ENCODE data around the gene S100A6.
"Not testable (repeated sequence)": the region's sequence is repeated elsewhere in the genome, so short reads cannot be mapped to it uniquely, and the experiment has no call there.

S100A6 gene

DNA sequence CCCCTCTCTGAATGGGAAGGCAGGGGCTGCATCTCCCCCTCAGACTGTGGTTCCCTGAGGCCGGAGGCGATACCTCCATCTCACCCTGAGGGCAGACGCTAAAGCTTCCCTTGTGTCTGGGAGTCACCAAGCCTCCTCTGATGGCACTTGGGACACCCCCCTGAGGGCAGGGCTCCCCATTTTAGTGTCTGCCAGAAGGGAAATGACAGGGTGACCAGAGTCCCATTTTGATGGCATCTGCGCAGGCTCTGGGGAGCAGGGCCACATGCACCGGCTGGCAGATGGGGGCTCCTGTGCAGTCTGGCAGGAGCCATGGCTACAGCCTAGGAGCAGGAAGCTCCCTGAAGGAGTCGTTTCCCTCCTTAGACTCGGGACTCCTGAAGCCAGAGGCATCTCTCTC lies 28.2 kb upstream of the S100A6 start:
- DNase-seq (ENCODE audit: low spot score) = no peak

DNA sequence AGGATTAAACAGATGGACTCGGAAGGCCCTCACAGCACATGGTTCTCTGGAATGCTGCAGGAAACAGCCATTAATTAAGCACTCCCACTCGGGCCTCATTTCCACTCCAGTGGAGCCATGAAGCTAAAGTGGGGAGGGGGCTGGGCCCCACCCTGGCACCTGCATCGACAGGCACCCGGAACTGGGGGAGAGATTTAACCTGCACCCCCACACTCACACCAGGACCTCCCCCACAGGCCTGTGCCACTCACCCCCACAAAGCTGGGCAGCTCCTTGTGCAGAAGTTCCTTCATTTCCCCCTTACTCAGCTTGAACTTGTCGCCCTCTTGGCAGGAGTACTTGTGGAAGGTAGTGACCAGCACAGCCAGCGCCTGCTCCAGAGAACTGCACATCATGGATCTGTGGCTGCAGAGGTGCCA lies 27.7 kb upstream of the S100A6 start:
- no peak for DNase-seq (ENCODE audit: low spot score)

DNA sequence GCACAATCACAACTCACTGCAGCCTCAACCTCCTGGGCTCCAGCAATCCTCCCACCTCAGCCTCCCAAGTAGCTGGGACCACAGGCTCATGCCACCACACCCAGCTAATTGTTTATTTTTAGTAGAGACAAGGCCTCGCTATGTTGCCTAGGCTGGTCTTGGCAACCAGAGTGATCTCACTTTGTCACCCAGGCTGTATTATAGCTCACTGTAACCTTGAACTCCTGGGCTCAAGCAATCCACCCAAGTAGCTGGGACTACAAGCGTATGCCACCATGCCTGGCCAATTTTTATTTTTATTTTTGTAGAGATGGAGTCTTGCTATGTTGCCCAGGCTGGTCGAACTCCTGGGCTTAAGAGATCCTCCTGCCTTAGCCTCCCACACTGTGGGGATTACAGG lies 26.2 kb upstream of the S100A6 start:
- not testable (repeated sequence) for DNase-seq (ENCODE audit: low spot score)

DNA sequence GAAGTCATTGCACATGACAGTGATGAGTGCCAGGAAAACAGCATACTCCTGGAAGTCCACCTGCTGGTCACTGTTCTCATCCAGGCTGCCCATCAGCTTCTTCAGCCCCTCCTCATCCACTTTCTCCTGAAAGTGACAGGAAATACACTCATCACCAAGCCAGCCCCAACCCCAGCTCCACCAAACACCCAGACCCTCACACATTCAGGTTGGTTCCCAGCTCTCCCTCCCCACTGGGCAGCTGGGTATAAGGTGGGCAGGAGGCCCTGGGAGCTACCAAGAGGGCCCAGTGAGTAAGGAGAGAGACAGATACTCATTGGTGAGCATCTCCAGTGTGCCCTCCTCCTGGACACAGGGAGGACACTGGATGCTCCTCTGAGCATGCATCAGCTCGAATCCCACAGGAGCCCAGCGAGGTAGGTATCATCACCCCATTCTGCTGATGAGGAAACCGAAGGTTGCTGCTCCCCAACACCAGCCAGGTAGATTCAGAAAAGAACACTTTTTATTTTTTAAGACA lies 25.7 kb upstream of the S100A6 start:
- DNase-seq (ENCODE audit: low spot score) = no peak

DNA sequence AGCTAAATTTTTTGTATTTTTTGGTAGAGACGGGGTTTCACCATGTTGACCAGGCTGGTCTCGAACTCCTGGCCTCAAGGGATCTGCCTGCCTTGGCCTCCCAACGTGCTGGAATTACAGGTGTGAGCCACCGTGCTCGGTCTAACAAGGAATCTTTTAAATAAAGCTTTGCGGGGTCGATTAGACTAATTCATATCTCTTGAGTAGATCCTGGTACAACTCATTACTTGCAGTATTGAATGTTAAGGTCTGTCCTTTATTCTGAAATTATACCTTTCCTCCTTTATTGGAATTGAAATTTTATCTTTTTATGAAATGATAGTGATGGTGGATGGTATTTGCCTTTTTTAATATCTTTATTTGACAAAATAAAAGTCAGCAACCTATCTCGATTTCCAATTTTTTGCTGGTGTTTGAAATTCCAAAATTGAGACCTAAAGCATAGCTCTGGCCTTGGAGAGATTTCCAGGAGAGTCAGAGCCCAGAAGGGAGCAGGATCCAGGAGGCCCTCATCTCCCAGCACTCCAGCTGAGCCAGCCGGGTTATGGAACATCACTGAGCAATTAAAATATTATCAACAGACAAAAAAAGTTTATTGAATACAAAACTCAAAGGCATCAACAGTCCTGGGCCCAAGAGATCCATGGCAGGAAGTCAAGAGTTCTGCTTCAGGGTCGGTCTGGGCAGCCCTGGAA lies 25.1 kb upstream of the S100A6 start:
- DNase-seq (ENCODE audit: low spot score) = no peak

DNA sequence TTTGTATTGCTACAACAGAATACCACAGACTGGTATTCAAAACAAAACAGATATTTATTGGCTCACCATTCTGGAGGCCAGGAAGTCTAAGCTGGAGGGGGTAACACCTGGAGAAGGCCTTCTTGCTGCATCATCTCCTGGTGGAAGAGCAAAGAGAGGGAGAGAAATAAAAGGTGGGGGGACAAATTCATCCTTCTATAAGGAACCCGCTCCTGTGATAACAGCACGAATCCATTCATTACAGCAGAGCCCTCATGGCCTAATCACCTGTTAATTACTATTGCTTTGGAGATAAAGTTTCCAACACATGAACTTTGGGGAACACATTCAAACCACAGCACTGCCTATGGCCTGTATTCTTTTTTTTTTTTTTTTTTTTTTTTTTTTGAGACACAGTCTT lies 24.4 kb upstream of the S100A6 start:
- DNase-seq (ENCODE audit: low spot score) = no peak

DNA sequence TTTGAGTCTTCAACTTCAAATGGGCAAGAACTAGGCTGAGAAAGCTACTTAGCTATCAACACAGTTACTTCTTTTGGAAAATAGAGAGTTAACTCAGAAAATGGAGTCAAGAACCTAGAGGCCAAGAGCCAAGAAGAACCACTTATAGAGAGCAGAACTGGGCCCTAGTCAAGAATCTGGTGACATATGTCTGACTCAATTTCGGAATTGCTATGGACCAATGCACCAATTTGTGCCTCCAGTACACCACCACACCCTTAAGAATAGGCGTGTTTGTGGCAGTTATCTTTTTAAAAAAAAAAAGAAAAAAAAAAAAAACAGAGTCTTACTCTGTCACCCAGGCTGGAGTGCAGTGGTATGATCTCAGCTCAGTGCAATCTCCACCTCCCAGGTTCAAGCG lies 22.1 kb upstream of the S100A6 start:
- DNase-seq (ENCODE audit: low spot score) = no peak

DNA sequence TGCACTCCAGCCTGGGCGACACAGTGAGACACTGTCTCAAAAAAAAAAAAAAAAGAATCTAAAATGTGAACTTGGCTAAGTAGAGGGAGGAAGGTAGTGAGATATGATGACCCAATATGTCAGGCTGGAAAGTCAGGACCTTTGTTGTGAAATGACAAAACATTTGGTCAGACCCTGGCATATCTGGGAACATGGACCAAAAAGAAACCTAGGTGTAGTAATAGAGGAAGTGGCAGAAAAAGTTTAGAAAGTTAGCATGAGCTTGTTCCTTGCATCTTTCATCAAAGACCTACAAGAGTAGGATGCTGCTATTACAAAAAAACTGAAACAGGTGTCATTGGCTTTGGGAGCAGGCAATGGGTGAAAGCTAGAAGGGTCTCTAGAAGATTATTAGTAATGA lies 20.6 kb upstream of the S100A6 start:
- no peak for DNase-seq (ENCODE audit: low spot score)

DNA sequence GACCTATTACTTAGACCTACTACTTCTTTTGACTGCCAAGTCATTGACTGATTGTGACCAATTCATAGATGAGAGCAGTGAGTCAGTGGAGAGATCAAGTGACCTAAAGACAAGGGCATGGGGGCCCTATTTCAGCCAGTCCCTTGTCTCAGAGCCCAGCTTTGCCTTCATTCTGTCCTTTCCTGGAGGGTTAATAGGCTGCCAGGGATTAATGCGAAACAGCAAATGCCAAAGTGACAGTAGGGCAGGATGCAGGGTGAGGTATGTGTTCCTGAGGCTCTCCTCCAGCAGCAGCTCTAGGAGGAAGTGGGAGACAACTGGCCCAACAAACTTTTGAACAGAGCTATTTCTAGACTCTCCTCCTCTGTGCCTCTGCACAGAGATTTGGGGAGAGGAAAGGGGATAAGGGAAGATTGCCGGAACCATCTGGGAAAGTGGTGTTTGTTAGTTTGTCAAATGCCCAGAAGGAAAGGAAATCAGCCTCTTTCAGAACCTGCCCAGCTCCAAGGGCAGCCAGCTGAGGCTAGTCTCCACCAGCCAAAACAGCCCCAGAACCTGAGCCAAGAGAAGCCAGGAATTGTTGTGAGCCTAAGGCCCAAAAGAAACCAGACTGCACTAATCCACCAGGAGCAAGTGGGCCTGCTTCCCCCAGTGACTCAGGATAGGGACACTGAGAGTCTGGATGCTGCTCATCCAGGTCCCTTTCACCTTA lies 18.2 kb upstream of the S100A6 start:
- DNase-seq (ENCODE audit: low spot score) = no peak

DNA sequence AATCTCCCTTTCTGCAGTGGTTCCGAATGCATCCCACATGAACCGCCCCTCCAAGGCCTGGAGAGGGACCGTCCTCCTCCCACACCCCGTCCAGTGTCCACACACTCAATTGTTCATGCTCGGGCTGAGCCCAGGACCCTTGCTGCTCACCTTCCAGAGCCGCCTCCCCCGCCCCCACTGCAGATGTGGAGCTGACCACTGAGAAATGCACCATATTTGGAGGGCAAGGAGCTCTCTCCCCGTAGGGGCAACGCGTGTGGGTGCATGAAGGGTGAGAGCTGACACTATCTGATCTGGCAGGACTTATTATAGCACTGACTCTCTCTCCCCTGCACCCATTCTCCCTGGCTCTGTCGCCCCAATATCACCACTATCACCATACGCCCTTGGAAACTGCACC lies 17.3 kb upstream of the S100A6 start:
- DNase-seq (ENCODE audit: low spot score) = no peak

DNA sequence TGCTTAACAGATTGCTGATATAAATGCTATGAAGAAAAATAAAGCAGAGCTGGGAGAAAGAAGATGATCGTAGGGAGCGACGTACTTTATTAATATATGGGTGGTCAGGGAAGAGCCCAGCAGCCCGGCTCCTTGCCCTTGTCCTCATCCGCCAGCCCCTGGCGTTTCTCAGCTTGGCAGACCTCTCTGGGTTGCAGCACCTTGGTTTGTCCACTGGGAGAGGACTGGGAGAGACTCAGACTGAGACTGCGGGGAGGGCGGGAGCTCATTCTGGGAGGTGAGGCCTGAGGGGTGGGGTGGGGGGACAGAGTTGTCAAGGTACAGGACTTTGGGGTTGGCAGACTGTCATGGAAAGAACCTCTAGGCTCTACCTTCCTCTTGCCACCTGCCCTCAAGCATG lies 16.5 kb upstream of the S100A6 start:
- no peak for DNase-seq (ENCODE audit: low spot score)

DNA sequence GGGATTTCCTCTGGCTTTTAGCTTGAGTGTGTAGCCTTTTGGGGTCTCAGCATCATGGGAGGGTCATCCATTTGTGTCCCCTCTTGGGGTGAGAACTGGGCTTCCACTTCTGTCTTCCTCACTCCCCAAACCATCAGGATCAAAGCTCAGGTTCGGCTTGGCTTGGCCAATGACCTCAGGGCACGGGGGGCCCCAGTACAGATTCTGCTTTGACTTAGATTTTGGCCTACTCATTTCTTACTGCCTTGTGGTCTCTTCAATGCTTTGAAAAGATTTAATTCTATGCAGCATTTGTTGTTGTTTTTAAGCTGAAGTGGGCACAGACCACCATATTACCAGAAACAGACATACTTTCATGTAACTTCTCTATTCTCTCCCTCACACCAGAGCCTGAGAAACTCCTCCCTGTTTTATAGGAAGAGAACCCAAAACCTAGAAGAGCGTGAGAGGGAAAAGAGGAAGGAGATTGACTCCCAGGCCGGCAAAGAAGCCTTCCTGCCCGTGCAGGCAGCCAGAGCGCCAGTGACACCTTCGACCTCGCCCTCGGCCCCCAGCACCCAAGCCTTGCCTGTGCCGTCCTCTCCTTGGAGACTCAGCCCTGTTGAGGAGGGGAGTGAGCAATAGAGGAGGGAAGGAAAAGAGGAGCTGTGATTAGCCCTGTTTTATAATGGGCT lies 15.2 kb upstream of the S100A6 start:
- DNase-seq (ENCODE audit: low spot score) = no peak

DNA sequence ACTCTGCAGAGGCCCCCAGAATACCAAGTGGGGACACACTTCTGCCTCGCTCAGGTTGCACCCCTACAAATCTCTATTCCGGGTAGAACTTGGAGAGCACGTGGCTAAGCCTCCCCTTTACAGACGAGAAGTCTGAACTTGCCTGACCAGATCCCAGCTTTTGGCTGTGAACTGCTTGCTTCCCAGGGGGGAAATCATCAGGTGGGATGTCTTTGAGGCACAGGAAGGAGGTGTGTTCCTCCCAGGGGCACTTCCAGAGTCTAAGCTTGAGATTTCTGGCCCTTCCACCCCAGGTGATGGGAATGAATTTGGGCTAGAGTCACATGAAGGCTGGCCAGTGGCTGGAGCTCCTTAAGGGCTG lies 14.6 kb upstream of the S100A6 start:
- no peak for DNase-seq (ENCODE audit: low spot score)

DNA sequence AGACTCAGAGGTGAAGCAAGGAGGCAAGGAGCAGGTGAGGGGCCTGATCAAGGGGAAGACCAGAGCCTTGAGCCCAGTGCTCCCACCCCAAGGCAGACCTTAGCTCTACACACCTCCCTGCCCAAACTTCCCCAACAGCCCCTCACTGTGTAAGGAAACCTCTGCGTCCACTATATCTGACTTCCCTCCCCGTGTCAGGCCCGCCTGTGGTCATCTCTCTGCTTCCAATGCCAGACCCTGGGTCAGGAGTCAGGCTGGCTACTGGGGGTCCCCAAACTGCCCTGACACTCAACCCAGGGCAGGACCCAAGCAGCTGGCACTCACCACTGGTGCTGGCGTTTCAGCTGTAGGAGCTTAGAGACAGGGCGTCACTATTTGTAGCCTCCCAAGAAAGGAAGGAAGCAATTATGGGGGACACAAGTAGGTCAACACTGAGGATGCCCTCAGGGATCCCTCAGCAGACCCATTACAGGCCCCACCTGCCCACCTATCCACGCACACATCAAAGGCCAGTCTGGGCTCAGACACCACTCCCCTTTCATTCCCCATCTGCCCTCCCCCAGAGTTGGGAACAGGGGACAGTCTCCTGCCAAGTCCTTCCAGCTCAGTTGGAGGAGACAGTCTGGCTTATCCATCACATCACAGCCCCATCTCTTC lies 14.1 kb upstream of the S100A6 start:
- DNase-seq (ENCODE audit: low spot score) = no peak

DNA sequence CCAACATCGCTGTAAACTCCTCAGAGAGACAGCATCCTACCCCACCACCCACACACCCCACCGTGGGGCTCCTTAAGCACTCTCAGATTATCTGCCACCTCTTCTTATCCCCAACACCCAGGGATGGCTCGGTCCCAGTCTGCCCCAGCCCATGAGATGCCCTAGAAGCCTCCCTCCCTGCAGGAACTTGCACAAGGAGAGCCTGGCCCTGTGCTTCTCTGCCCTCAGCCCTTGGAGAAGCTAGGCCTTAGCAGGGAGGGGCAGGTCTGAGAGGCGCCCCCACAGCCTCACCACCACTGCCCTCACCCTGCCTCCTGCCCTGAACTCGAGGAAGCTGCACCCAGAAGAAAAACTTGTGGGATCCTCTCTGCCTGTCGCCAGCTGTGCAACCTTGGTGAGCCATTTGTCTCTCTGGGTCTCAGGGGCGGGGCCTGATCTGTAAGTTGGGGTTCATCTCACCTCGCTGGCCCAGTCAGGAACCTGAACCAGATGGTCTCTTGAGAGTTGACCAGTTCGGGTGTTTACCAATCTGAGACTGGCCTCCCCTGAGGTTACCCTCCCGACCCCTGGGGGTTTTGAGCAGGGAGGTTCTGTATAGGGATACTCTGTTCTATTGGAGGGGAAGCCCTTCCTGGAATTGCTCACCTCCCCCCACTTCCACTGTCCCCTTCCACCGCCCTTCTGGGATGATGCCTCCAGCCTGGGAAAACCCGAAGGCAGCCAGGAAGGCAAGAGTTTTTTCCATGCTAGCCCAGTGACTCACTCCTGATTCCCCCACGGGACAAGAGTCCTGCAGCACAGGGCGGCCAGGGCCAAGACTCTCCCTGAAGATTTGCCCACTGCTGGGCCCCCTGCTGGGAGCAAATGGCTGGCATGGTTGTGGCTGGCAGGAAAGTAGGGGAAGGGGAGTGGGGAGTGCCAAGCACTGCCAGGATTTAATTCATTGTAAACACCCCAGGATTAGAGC lies 13.2 kb upstream of the S100A6 start, which contains the start of gene S100A3:
TSS of gene S100A3 (minus strand) at position 537 of the 967 bp plus-strand sequence. CDS start 773 bp downstream, outside the sequence.
- DNase-seq (ENCODE audit: low spot score) = no peak

DNA sequence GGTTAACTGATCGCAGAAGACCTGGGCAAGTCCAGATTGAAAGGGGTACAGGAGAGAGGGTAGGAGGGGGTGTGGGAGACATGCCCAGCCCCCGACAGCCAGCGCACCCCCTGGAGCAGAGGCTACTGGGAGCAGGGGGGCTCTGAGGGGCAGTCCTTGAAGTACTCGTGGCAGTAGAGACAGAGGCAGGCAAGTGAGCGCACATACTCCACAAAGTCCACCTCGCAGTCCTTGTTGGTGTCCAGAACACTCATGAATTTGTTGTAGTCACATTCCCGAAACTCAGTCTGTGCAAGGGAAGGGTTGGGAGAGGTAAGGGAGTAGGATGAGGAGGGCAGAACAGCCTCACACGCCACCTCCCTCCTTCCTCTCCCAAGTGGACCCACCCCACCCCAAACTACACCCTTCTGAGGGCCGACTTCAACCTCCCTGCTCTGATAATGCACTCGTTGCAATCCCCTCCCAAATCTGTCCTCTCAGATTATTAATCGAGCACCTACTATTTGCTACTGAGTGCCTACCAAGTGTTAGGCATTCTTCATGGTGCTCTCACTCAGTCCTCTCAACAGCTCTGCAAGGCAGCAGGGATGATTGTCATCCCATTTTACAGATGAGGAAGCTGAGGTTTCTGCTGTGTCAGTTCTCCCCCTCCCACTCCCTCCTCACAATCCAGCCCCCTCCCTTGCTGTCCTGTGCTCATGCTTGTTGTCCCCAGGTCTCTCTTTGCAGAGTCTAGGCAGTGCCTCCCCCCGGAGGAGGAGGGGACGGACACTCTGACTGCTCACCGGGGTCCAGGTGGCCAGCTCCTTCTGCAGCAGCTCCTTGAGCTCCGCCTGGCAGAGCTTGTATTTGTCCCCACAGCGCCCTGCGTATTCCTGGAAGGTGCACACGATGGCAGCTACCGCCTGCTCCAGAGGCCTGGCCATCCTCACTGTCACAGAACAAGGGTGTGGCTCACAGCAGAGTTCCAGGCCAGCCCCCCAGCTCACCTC lies 12.1 kb upstream of the S100A6 start:
- DNase-seq (ENCODE audit: low spot score) = no peak

DNA sequence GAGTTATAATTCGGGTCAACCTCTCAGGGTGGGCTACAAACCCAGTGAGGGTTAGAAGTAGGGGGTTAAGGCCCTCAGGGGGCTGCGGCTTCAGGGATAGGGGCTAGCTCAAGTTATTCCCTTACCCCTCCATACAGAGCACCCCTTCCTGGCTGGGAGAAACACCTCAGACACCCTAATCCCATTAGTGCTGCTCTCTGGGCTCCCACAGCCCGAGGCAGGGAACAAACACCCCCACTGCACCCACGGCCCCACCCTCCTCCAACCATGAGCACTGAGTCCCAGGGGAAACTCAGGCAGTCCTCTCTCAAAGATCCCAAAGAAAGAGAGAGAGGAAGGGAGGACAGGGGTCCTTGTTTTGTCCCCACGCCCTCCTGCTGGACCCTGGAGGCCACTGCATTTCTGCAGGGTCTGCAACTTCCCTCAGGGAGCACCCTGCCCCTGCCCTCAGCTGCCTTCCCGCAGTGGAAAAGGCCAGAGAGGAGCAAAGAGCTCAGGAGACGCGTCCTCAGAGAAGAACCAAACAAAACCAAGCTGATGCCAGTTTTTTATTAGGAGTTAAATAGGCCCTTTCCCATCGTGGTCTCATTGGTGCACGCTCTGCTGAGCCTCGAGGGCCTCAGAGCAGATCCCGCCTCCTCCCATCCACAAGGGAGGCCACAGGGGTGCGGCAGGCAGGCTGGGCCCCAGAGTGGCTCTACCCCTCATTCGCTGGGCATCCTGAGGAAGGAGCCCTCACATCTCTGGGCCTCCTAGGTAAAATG lies 11.2 kb upstream of the S100A6 start:
- DNase-seq (ENCODE audit: low spot score) = no peak

DNA sequence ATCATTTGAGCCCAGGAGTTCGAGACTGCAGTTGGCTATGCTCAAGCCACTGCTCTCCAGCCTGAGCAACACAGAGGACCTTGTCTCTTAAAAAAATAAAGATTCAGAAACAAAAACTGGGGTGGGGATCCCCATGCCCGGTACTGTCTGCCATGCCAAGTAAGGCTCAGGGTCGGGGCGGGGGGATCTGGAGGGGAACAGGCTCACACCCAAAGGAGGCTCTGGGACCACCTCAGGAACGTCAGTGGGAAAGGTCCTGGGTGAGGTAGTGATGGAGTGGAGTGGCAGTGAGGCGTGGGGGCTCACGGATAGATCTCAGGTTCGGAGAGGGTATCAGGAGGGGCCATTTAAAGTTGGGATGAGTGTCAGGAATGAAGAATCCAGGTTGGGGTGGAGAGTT lies 10.6 kb upstream of the S100A6 start:
- no peak for DNase-seq (ENCODE audit: low spot score)
